Right atrium auricular region (tissue), 2 donors: Measurements from ENCODE around the gene GALNT10. TPM values are rescaled to one million over a fixed set of nuclear protein-coding genes. Genes with fewer than 3 reads are reported as not detected.

ENCODE experiments used
- DNase-seq: peaks from one replicate; pipeline ENCODE4 v3.0.0-alpha.2; 2019; ENCODE audit warnings: low spot score
- H3K27ac ChIP-seq, 2 donors: fragments of 200-600 bp; sonication (generic); 1 replicate in 1 of 2; 2 replicates in 1 of 2; pipeline ENCODE4 v1.5.1; 2016 to 2019
- H3K27me3 ChIP-seq, 2 donors: fragments of 200-600 bp; sonication (generic); one replicate each; pipeline versions ENCODE4 v1.5.1 to v1.6.0; 2017 to 2019
- H3K36me3 ChIP-seq: fragments of 200-600 bp; sonication (generic); one replicate; pipeline ENCODE4 v1.5.1; 2016
- H3K4me1 ChIP-seq, 2 donors: fragments of 200-600 bp; sonication (generic); one replicate each; pipeline versions ENCODE4 v1.5.1 to v1.6.0; 2017 to 2019
- H3K4me3 ChIP-seq, 2 donors: fragments of 200-600 bp; sonication (generic); 1 replicate in 1 of 2; 2 replicates in 1 of 2; pipeline ENCODE4 v1.5.1; 2017 to 2019; ENCODE audit warnings: mild to moderate bottlenecking in 1 of 2, moderate library complexity in 1 of 2
- H3K9me3 ChIP-seq, 2 donors: fragments of 200-600 bp; sonication (generic); one replicate each; pipeline ENCODE4 v1.5.1; 2019
- CTCF ChIP-seq, 2 donors: fragments of 200-600 bp; sonication (generic); IDR thresholded peaks; one replicate each; pipeline ENCODE4 v1.5.1; 2019; ENCODE audit warnings: antibody characterized with exemption in 2 of 2
- total RNA-seq, 2 donors: library from RNA; depleted of rRNA; stranded (reverse); fragments of >200 nt; gene quantifications; one replicate each; pipeline ENCODE4 v1.1.0, GENCODE V29; 2016

The GALNT10 gene
- total RNA-seq, 2 donors from 2014 or later: 13.2 to 18.4 TPM

DNA sequence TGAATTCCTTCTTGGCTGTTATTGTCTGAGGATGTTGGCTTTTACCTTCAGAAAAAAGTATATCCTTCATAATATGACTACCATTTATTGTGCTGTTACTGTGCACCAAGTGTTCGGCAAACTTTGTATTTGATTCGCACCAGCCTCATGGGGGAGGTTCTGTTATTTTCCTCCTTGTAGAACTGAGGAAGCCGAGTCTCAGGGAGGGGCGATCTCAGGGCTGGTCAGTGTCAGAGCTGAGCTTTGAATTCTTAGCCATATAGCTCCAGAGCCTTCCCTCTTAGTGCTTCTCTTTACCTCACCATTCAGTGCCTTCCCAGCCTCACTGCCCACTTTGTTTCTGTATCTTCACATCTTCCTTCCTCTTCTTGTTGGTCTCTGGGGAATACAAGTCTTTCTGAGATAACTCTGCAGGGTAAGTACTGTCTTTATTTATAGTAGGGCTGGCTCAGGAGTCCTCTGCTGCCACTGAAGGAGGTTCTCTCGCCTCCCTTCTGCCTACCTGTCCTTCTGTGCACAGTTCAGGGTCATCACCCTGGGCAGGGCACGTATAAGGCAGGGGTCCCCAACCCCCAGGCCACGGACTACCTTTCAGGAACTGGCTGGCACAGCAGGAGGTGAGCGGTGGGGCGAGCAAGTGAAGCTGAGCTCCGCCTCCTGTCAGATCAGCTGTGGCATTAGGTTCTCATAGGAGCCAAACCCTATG lies 48.4 kb downstream of the GALNT10 start:
- peaks cover 0 to 15% of the 10 kb centered on the region in 2 donors for H3K4me1 ChIP-seq
- TF ChIP-seq CTCF (IDR thresholded peaks at IDR 0.05): no peak
- H3K27me3 ChIP-seq: no peaks in the 10 kb centered on the region
- H3K27ac ChIP-seq: no peak overlapping the region
- no peak overlapping the region for H3K4me3 ChIP-seq
- DNase-seq: no peak
- H3K36me3 ChIP-seq: no peaks in the 10 kb centered on the region
- no peaks in the 10 kb centered on the region for H3K9me3 ChIP-seq

- no peak for TF ChIP-seq CTCF (IDR thresholded peaks at IDR 0.05)
- H3K4me1 ChIP-seq: peaks cover 0 to 15% of the 10 kb centered on the region in 2 donors
- no peaks in the 10 kb centered on the region for H3K9me3 ChIP-seq
- no peaks in the 10 kb centered on the region for H3K36me3 ChIP-seq
- H3K27ac ChIP-seq: no peak overlapping the region
- DNase-seq: no peak
- H3K27me3 ChIP-seq: no peaks in the 10 kb centered on the region
- H3K4me3 ChIP-seq: no peak overlapping the region
These were observed 50.1 kb downstream of the GALNT10 start for GRCh38 chr5:154240595-154240994.

- H3K27me3 ChIP-seq: no peaks in the 10 kb centered on the region
- no peak overlapping the region for H3K4me3 ChIP-seq
- DNase-seq: no peak
- no peak for TF ChIP-seq CTCF (IDR thresholded peaks at IDR 0.05)
- H3K4me1 ChIP-seq: peaks cover 0 to 15% of the 10 kb centered on the region in 2 donors
- H3K27ac ChIP-seq: no peak overlapping the region
- no peaks in the 10 kb centered on the region for H3K9me3 ChIP-seq
- H3K36me3 ChIP-seq: no peaks in the 10 kb centered on the region
These were observed 50.5 kb downstream of the GALNT10 start for GRCh38 chr5:154241021-154241420.

DNA sequence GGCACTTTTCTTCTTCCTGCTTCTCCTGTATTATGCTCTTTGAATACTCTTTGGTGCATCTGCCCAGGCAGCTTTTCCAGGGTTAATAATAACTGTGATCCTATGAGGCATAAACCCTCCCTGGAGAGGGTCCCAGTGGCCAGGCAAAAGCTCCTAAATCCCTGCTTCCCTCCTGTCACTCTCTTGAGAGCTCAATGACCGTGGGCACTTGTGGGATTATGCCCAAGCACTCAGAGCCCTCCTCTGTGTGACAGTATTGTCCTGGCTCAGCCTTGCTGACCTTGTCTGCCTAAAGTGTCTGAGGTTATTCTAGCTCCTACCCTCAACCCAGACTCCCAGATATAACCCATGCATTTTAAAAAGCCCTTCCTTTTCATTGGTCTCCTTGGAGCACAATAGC lies 51.9 kb downstream of the GALNT10 start:
- H3K27me3 ChIP-seq: no peaks in the 10 kb centered on the region

DNA sequence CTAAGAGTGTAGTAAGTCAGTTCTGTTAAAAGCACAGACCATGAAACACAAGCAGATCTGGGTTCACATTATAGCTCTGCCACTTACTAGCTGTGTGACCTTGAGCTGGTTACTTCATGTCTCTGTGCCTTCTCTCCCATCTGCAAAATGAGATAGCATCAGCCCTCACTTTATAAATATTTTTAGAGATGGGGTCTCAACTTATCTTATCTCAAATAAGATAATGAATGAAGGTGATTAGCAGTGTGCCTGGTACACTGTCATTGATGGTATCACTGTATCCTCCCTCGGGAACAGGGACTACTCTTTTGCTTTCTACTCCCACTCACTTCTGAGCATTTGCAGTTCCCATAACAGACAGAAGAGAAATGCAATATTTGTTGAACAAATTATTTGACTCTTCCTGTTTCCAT lies 52.4 kb downstream of the GALNT10 start:
- Histone ChIP-seq H3K27me3 (no peaks in the 10 kb centered on the region), H3K9me3 (no peaks in the 10 kb centered on the region), H3K36me3 (no peaks in the 10 kb centered on the region), H3K27ac (no peak overlapping the region), H3K4me3 (no peak overlapping the region), H3K4me1 (peaks cover 0 to 13% of the 10 kb centered on the region in 2 donors)
- no peak for TF ChIP-seq CTCF (IDR thresholded peaks at IDR 0.05)
- DNase-seq: no peak

More for the DNA sequence above, 51.9 kb downstream of the GALNT10 start:
- H3K36me3 ChIP-seq: no peaks in the 10 kb centered on the region
- no peak overlapping the region for H3K4me3 ChIP-seq
- no peaks in the 10 kb centered on the region for H3K9me3 ChIP-seq
- peaks cover 0 to 15% of the 10 kb centered on the region in 2 donors for H3K4me1 ChIP-seq
- H3K27ac ChIP-seq: no peak overlapping the region
- no peak for TF ChIP-seq CTCF (IDR thresholded peaks at IDR 0.05)
- no peak for DNase-seq

DNA sequence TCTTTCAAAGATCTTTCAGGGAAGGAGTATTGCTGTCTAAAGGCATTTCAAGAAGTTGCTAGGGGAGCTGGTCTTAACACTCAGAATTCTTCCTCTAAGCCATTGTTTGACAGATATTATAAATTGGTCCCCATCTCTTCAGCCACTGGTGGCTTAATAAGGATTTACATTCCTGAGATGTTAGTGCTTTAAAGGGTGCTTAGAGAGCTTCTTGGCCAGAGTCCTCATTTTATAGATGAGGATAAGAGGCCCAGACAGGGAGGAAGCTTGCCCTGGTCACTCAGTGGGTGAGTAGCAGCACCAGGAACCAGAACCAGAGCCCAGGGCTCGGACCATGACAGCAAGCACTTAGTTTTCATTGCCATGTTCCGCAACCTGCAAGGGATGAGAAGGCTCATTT lies 53.2 kb downstream of the GALNT10 start:
- TF ChIP-seq CTCF (IDR thresholded peaks at IDR 0.05): no peak
- no peak for DNase-seq
- Histone ChIP-seq H3K36me3 (no peaks in the 10 kb centered on the region), H3K4me3 (no peak overlapping the region), H3K27ac (no peak overlapping the region), H3K27me3 (no peaks in the 10 kb centered on the region), H3K4me1 (peaks cover 0 to 7% of the 10 kb centered on the region in 2 donors), H3K9me3 (no peaks in the 10 kb centered on the region)
